ENCODE data around the gene GLRX5.
A peak's percentile ranks its signal among the peaks of the same experiment; 100 is the strongest.

GLRX5 gene

GRCh38 chr14:95534299-95535225 lies at the start of gene GLRX5:
GLRX5 (plus strand) TSS chr14:95535050; CDS start chr14:95535090, 40 bp downstream.
- peak; percentile 97 for DNase-seq (ENCODE audit: low read depth)

- no peak for DNase-seq (ENCODE audit: low read depth)
Observed at GRCh38 chr14:95485222-95485819, 49.5 kb upstream of the GLRX5 start.

GRCh38 chr14:95486875-95487668 lies 47.8 kb upstream of the GLRX5 start:
- no peak for DNase-seq (ENCODE audit: low read depth)

- DNase-seq (ENCODE audit: low read depth) = no peak
Observed at GRCh38 chr14:95487669-95488084, 47.2 kb upstream of the GLRX5 start.

GRCh38 chr14:95488376-95489213 lies 46.3 kb upstream of the GLRX5 start:
- no peak for DNase-seq (ENCODE audit: low read depth)

- DNase-seq (ENCODE audit: low read depth) = no peak
Observed at GRCh38 chr14:95489214-95490137, 45.4 kb upstream of the GLRX5 start.

- DNase-seq (ENCODE audit: low read depth) = no peak
Observed at GRCh38 chr14:95490138-95490509, 44.7 kb upstream of the GLRX5 start.

GRCh38 chr14:95490727-95491451 lies 44.0 kb upstream of the GLRX5 start:
- no peak for DNase-seq (ENCODE audit: low read depth)

- DNase-seq (ENCODE audit: low read depth) = no peak
Observed at GRCh38 chr14:95491936-95492608, 42.8 kb upstream of the GLRX5 start.

GRCh38 chr14:95493503-95493902 lies 41.3 kb upstream of the GLRX5 start:
- DNase-seq (ENCODE audit: low read depth) = no peak

- no peak for DNase-seq (ENCODE audit: low read depth)
Observed at GRCh38 chr14:95493976-95494375, 40.9 kb upstream of the GLRX5 start.

GRCh38 chr14:95494456-95494855 lies 40.4 kb upstream of the GLRX5 start:
- no peak for DNase-seq (ENCODE audit: low read depth)

- DNase-seq (ENCODE audit: low read depth) = no peak
Observed at GRCh38 chr14:95495076-95495475, 39.8 kb upstream of the GLRX5 start.

GRCh38 chr14:95495538-95496025 lies 39.3 kb upstream of the GLRX5 start:
- no peak for DNase-seq (ENCODE audit: low read depth)

- DNase-seq (ENCODE audit: low read depth) = no peak
Observed at GRCh38 chr14:95496111-95496681, 38.7 kb upstream of the GLRX5 start.

- DNase-seq (ENCODE audit: low read depth) = no peak
Observed at GRCh38 chr14:95496690-95497259, 38.1 kb upstream of the GLRX5 start.

GRCh38 chr14:95497561-95498011 lies 37.3 kb upstream of the GLRX5 start:
- no peak for DNase-seq (ENCODE audit: low read depth)

- DNase-seq (ENCODE audit: low read depth) = no peak
Observed at GRCh38 chr14:95498622-95499353, 36.1 kb upstream of the GLRX5 start.

Measured in activated gamma-delta T cell treated with anti-CD3 and anti-CD28 coated beads, Interleukin-2, amount 50 U/mL, for 16 hours (primary cell).